ENCODE data around the gene VPS41.

The VPS41 gene

DNA sequence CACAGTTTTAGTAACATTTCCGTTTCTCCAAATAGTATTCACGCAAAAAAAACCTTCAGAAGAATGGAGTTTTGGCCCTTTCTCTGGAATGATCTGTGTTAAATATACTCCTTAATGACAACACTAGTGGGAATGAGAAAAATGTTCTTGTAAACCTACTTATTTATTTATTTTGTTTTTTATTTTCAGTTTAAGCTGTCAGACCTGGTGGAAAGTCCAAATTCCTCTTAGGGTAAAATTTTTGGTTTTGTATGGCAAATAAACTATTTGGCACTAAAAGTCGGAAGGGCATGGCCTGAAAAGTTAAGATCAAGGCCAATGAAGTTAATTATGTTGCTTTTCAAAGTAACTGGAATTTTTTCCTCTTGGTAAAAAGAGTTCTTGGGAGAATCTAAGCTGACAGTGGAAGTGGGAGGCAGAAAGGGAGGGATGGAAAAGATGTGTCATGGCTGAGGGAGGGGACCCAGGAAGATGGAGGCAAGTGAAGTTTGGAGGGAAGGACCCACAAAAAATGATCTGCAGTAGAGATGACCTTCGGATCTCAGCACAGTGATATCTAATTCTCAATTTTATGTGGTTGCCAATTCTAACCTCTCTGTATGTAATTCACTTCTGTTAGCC is 33.5 kb upstream of the VPS41 start:
- TF ChIP-seq, protein P1, sequence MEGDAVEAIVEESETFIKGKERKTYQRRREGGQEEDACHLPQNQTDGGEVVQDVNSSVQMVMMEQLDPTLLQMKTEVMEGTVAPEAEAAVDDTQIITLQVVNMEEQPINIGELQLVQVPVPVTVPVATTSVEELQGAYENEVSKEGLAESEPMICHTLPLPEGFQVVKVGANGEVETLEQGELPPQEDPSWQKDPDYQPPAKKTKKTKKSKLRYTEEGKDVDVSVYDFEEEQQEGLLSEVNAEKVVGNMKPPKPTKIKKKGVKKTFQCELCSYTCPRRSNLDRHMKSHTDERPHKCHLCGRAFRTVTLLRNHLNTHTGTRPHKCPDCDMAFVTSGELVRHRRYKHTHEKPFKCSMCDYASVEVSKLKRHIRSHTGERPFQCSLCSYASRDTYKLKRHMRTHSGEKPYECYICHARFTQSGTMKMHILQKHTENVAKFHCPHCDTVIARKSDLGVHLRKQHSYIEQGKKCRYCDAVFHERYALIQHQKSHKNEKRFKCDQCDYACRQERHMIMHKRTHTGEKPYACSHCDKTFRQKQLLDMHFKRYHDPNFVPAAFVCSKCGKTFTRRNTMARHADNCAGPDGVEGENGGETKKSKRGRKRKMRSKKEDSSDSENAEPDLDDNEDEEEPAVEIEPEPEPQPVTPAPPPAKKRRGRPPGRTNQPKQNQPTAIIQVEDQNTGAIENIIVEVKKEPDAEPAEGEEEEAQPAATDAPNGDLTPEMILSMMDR (IDR thresholded peaks at IDR 0.05; ENCODE audit: low read depth, low read length, missing control alignments): no peak
- no peak for DNase-seq (ENCODE audit: low read depth)
- no peak overlapping the region for H3K4me3 ChIP-seq (ENCODE audit: low read depth, low read length)

DNA sequence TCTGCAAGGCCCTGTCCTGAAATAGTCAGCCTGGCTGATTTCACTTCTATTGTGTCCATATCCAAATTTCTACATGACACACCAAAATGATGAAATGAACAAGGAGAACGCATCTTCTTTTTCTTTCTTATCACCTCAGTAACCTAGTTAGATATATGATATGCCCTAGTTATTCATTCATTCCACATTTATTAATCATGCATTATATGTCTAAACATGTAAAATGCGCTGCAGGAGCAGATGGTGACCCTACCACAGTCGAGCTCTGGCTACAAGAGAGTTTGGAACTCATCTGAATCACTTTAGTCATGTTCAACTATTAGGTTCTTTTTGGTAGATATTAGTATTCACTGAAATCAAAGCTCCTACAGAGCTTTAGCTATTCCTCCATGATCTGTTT is 31.8 kb upstream of the VPS41 start:
- H3K4me3 ChIP-seq (ENCODE audit: low read depth, low read length): no peak overlapping the region
- TF ChIP-seq, protein P1 (IDR thresholded peaks at IDR 0.05; ENCODE audit: low read depth, low read length, missing control alignments): no peak
- no peak for DNase-seq (ENCODE audit: low read depth)

DNA sequence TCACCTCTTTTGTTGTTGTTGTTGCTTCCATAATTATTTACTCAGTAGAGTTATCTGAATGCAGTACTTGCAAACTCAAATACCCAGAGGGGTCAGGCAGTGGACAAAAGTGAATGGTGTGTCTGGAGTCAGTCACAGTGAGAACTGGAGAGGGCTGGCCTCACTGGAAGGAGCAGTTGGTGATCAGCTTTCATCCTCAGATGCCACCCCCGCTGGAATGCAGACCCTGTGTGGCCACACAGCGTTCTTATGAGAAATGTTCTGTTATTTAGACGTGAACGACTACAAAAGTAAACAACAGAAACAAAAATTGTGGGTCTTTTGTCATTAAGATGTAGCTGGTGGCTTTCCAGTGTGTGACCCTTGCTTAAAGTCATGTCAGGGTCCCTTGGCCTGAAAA is 29.6 kb upstream of the VPS41 start:
- TF ChIP-seq, protein P1 (IDR thresholded peaks at IDR 0.05; ENCODE audit: low read depth, low read length, missing control alignments): no peak
- H3K4me3 ChIP-seq (ENCODE audit: low read depth, low read length): no peak overlapping the region
- DNase-seq (ENCODE audit: low read depth): no peak

DNA sequence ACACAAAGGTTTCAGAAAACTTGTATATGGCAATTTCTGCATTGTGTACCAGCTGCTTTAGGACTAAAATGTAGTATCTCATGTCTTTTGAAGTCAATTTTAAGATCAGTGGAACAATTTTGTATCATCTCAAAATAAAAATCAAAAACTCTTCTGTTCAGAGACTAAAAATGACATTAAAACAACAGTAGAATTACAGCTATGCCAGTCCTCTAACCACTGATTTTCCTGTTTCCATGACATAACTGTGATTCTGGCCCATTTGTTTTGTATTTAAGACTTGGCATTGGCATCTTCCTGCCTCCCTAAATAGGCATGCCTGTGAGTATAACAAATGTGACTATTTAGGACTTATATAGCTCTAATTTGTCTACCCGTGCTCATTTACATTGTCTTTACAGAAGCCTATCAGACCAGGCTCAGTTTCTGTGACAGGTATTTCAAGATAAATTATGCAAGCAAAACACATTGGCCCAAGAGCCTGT is 29.1 kb upstream of the VPS41 start:
- TF ChIP-seq, protein P1 (IDR thresholded peaks at IDR 0.05; ENCODE audit: low read depth, low read length, missing control alignments): no peak
- no peak for DNase-seq (ENCODE audit: low read depth)
- H3K4me3 ChIP-seq (ENCODE audit: low read depth, low read length): no peak overlapping the region

DNA sequence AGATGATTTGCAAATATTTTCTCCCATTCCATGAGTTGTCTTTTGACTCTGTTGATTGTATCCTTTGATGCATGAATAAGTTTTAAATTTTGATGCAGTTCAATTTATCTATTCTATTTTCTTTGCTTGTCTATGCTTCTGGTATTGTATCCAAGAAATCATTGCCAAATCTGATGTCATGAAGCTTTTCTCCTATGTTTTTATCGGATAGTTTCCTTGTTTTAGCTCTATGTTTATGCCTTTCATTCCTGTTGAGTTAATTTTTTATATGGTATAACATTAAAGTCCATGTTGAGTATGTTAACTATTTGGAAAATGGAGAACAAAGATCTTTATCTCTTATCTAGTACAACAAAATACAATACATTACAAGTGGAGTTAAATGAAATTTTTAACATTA is 27.6 kb upstream of the VPS41 start:
- H3K4me3 ChIP-seq (ENCODE audit: low read depth, low read length): no peak overlapping the region
- TF ChIP-seq, protein P1 (IDR thresholded peaks at IDR 0.05; ENCODE audit: low read depth, low read length, missing control alignments): no peak
- no peak for DNase-seq (ENCODE audit: low read depth)

DNA sequence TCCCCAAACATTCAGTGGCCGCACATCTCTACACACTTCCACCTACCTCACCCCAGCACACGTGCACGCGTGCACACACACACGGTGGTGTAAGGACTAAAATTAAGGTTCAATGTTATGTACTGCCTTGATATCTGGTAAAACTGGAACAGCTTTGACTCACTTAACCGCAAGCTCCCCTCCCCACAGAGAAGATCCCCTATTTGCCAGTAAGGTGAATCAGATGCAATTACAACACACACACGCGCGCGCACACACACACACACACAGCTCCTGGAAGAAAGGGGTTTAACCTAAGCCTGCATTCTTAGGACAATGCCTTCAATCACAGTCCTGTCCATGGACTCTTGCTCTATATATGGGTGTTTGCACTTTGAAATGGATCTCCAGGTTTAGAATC is 25.5 kb upstream of the VPS41 start:
- H3K4me3 ChIP-seq (ENCODE audit: low read depth, low read length): no peak overlapping the region
- TF ChIP-seq, protein P1 (IDR thresholded peaks at IDR 0.05; ENCODE audit: low read depth, low read length, missing control alignments): no peak
- DNase-seq (ENCODE audit: low read depth): no peak

DNA sequence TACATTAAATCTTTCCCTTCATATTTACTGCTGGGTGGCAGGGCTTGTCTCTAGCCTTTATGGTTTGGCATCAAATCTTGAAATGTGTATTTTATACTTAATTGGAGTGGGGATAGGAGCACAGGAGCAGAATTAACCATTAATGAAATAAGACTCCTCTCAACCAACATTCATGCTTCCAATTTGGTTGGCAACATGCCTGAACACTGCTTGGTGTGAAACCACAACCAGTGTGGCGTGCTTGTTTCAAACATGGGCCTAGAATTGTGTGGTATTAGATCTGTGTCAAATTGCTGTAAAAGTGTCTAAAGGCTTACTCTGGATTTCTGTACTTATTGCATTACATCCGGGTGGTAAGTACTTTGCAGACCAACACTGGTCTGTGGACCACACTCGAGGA is 25.1 kb upstream of the VPS41 start:
- no peak for DNase-seq (ENCODE audit: low read depth)
- no peak overlapping the region for H3K4me3 ChIP-seq (ENCODE audit: low read depth, low read length)
- TF ChIP-seq, protein P1 (IDR thresholded peaks at IDR 0.05; ENCODE audit: low read depth, low read length, missing control alignments): no peak

Data from GM12864 (cell line).